Kidney capillary endothelial cell (primary cell): ENCODE data around the gene MYO1F.

Experiments used
- DNase-seq: peaks from one replicate; pipeline ENCODE4 v3.0.0-alpha.2; 2018; ENCODE audit warnings: low spot score

MYO1F gene

GRCh38 chr19:8491574-8491973, 85.7 kb downstream of the MYO1F start:
- no peak for DNase-seq

GRCh38 chr19:8490873-8491272, 86.4 kb downstream of the MYO1F start:
- DNase-seq, result no peak

GRCh38 chr19:8490395-8490760, 86.9 kb downstream of the MYO1F start:
- no peak for DNase-seq

- no peak for DNase-seq
Observed at GRCh38 chr19:8489561-8490394, 87.5 kb downstream of the MYO1F start.

- DNase-seq, result no peak
Observed at GRCh38 chr19:8488365-8488764, 88.9 kb downstream of the MYO1F start.

GRCh38 chr19:8487137-8487851, 89.9 kb downstream of the MYO1F start:
- no peak for DNase-seq

GRCh38 chr19:8486661-8487136, 90.5 kb downstream of the MYO1F start:
- DNase-seq, result no peak

GRCh38 chr19:8485561-8486371, 91.5 kb downstream of the MYO1F start:
- no peak for DNase-seq

- DNase-seq, result no peak
Observed at GRCh38 chr19:8484331-8484894, 92.8 kb downstream of the MYO1F start.

- no peak for DNase-seq
Observed at GRCh38 chr19:8483165-8483564, 94.1 kb downstream of the MYO1F start.

- no peak for DNase-seq
Observed at GRCh38 chr19:8482696-8483095, 94.5 kb downstream of the MYO1F start.

GRCh38 chr19:8481616-8482015, 95.6 kb downstream of the MYO1F start:
- no peak for DNase-seq

GRCh38 chr19:8481201-8481600, 96.0 kb downstream of the MYO1F start:
- DNase-seq, result no peak

GRCh38 chr19:8478598-8478997, 98.6 kb downstream of the MYO1F start:
- no peak for DNase-seq

GRCh38 chr19:8477889-8478288, 99.4 kb downstream of the MYO1F start:
- no peak for DNase-seq

- no peak for DNase-seq
Observed at GRCh38 chr19:8476524-8476923, 100.7 kb downstream of the MYO1F start.

GRCh38 chr19:8475005-8475404, 102.2 kb downstream of the MYO1F start:
- no peak for DNase-seq

- no peak for DNase-seq
Observed at GRCh38 chr19:8473648-8474476, 103.4 kb downstream of the MYO1F start.
